Endothelial cell of umbilical vein (primary cell): Measurements from ENCODE around the gene OLFML2A.

ENCODE experiments used
- CTCF ChIP-seq, 2 donors: IDR thresholded peaks; 1 replicate in 1 of 2; 2 replicates in 1 of 2; pipeline ENCODE4 v1.5.1; 2011; ENCODE audit warnings: low read length in 2 of 2, mild to moderate bottlenecking in 2 of 2, moderate library complexity in 2 of 2, control low read depth in 1 of 2, inconsistent platforms in 1 of 2, low read depth in 1 of 2; ENCODE audit not compliant: insufficient read depth in 1 of 2; ENCODE audit errors: extremely low read depth in 1 of 2
- MAX ChIP-seq: IDR thresholded peaks from 2 replicates; pipeline ENCODE4 v1.6.1; 2011; ENCODE audit not compliant: insufficient read depth, insufficient read length
- POLR2A ChIP-seq: IDR thresholded peaks from 2 replicates; pipeline ENCODE4 v1.6.1; 2012; ENCODE audit warnings: low read depth, mild to moderate bottlenecking, control low read depth, low read length
- POLR2AphosphoS5 ChIP-seq: IDR thresholded peaks from 2 replicates; pipeline ENCODE4 v1.6.1; 2012; ENCODE audit warnings: low read depth, mild to moderate bottlenecking, control low read depth, low read length, moderate library complexity; ENCODE audit not compliant: insufficient read depth

- TF ChIP-seq CTCF (IDR thresholded peaks at IDR 0.05; ENCODE audit: extremely low read depth in 1 of 2, insufficient read depth in 1 of 2, low read depth in 1 of 2, low read length in 2 of 2): no peak
- no peak for TF ChIP-seq MAX
- TF ChIP-seq POLR2A: no peak
- no peak for TF ChIP-seq POLR2AphosphoS5
These were observed 22.5 kb downstream of the OLFML2A start for GRCh38 chr9:124799274-124800006.
